HepG2 (cell line): ENCODE measurements around the gene TMEM145. TPM values are rescaled to one million over a fixed set of nuclear protein-coding genes. Genes with fewer than 3 reads are reported as not detected.

ENCODE experiments used
- HNF1A ChIP-seq, 2 experiments: sonication (generic) in 1 of 2; formaldehyde crosslinking in 1 of 2; IDR thresholded peaks; 2 replicates each; pipeline versions ENCODE4 v1.4.0 to v1.6.1; 2016 to 2020; ENCODE audit warnings: borderline replicate concordance in 1 of 2, low read depth in 1 of 2, mild to moderate bottlenecking in 1 of 2, missing genetic modification reagents in 1 of 2
- KAT7 ChIP-seq: IDR thresholded peaks from 2 replicates; pipeline ENCODE4 v1.6.1; 2018; ENCODE audit warnings: borderline replicate concordance, missing compliant biosample characterization
- KDM1A ChIP-seq: IDR thresholded peaks from 2 replicates; pipeline ENCODE4 v1.6.1; 2016; ENCODE audit warnings: missing compliant biosample characterization
- NFYC ChIP-seq: IDR thresholded peaks from 2 replicates; pipeline ENCODE4 v1.6.1; 2016; ENCODE audit warnings: missing genetic modification reagents, missing compliant biosample characterization
- SNAPC5 ChIP-seq: sonication (generic); formaldehyde crosslinking; IDR thresholded peaks from 2 replicates; pipeline ENCODE4 v1.8.1; 2023; ENCODE audit warnings: mild to moderate bottlenecking, missing genetic modification reagents, borderline replicate concordance
- TIGD3 ChIP-seq: sonication (generic); formaldehyde crosslinking; IDR thresholded peaks from 2 replicates; pipeline ENCODE4 v1.5.1; 2020; ENCODE audit warnings: mild to moderate bottlenecking, missing genetic modification reagents, borderline replicate concordance
- ZBTB42 ChIP-seq: sonication (generic); formaldehyde crosslinking; IDR thresholded peaks from 2 replicates; pipeline ENCODE4 v1.5.0; 2020; ENCODE audit warnings: mild to moderate bottlenecking, missing genetic modification reagents
- ZFX ChIP-seq: sonication (generic); formaldehyde crosslinking; IDR thresholded peaks from 2 replicates; pipeline ENCODE4 v1.4.0; 2020; ENCODE audit warnings: mild to moderate bottlenecking, low read depth, missing genetic modification reagents, moderate library complexity
- ZNF766 ChIP-seq: sonication (generic); formaldehyde crosslinking; IDR thresholded peaks from 2 replicates; pipeline ENCODE4 v1.5.0; 2020; ENCODE audit warnings: missing genetic modification reagents, borderline replicate concordance
- ZSCAN29 ChIP-seq: sonication (generic); formaldehyde crosslinking; conservative IDR thresholded peaks from 2 replicates; pipeline ENCODE4 v1.4.0; 2020; ENCODE audit warnings: mild to moderate bottlenecking, missing genetic modification reagents
- polyA plus RNA-seq, 8 experiments: library from polyadenylated mRNA; depleted of rRNA in 3 of 8; stranded (reverse) in 7 of 8; unstranded in 1 of 8; fragments of >200 nt; fragmentation: Illumina TruSeq in 4 of 8; extraction: Trizol in 4 of 8; gene quantifications; 2 replicates each; pipeline versions ENCODE4 v1.2.1 to v1.2.3, GENCODE V29; 2011 to 2016; ENCODE audit warnings: low read depth in 4 of 8, missing spikeins in 1 of 8, mixed read lengths in 1 of 8; ENCODE audit not compliant: insufficient read depth in 1 of 8
- total RNA-seq, 5 experiments: library from RNA; depleted of rRNA; stranded (reverse); fragments of >200 nt; fragmentation: Illumina TruSeq; extraction: Trizol; gene quantifications; 2 replicates each; pipeline ENCODE4 v1.2.3, GENCODE V29; 2016; ENCODE audit warnings: low read depth in 1 of 5
- TF ChIP-seq, protein P1 (sequence below): sonication (generic); formaldehyde crosslinking; IDR thresholded peaks from 2 replicates; pipeline ENCODE4 v1.4.0; 2020; ENCODE audit warnings: missing genetic modification reagents
- TF ChIP-seq, protein P2 (sequence below): sonication (generic); formaldehyde crosslinking; IDR thresholded peaks from 2 replicates; pipeline ENCODE4 v1.4.0; 2020; ENCODE audit warnings: mild to moderate bottlenecking, missing genetic modification reagents
- TF ChIP-seq, protein P3 (sequence below): sonication (generic); formaldehyde crosslinking; conservative IDR thresholded peaks from 2 replicates; pipeline ENCODE4 v1.4.0; 2020; ENCODE audit warnings: missing genetic modification reagents

The TMEM145 gene
- total and polyA plus RNA-seq, 2 of the 13 experiments (the other 11 are each of a cell fraction or from before 2014, with no cell fraction given): 0.07 to 5.1 TPM

DNA sequence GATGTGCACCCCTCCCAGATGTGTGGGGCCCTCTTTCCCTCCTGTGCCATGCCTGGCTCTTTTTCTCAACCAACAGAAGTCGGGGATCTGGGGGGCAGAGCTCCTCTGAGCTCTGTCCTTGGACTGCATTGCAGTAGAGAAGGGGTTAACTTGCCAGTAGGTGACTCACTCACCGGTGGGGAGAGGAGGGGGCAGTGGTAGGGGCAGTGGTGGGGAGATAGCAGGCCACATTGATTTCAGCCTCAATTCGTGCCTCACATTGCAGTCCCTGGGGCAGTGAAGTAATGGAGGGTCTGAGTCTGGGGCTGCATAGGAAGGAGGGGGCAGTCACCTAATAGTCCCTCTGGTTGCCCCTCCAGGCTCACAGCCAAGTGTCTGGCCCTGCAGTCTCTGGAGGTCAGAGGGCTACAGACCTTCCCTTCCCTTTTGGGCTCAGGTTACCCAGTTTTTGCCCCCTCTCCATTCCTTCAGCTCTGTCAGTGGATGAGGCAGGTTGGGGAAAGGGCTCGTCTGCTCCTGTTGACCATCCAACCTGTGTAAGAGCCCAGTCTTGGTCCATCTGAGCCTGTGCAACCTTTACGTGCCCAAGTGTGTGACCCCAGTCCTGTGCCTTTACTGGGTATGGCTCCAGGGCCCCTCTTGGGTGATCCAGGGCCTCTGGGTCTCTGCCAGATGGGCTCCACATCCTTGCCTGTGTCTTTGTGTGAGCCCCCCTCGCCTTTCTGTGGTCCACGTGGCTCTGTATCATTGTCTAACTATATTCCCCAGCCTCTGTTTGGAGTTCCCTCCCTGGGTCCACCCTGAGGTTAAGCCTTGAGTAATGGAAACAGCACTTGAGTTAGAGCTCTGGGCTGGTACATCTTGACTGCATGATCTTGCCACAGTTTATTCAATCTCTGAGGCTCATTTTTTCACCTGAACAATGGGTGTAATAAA lies 31.0 kb upstream of the TMEM145 start (continued):
- TF ChIP-seq ZSCAN29 (CRISPR knock-in tag) (0 out of 2 replicates have a peak, but pooled peaks have one; percentile 45), HNF1A (IDR thresholded peaks at IDR 0.05; ENCODE audit: low read depth) (no peak), HNF1A (CRISPR knock-in tag; IDR thresholded peaks at IDR 0.05; ENCODE audit: borderline replicate concordance) (peak; percentile 59; the same call in 1 of the 2 replicates), KAT7 (0 out of 2 replicates have a peak, but pooled peaks have one; percentile 46), ZFX (CRISPR knock-in tag) (peak; percentile 43), SNAPC5 (CRISPR knock-in tag) (no peak), TIGD3 (no peak), NFYC (CRISPR knock-in tag) (no peak), ZBTB42 (CRISPR knock-in tag) (0 out of 2 replicates have a peak, but pooled peaks have one; percentile 37), ZNF766 (no peak), KDM1A (peak; percentile 11; the same call in 1 of the 2 replicates)
- TF ChIP-seq, protein P1, sequence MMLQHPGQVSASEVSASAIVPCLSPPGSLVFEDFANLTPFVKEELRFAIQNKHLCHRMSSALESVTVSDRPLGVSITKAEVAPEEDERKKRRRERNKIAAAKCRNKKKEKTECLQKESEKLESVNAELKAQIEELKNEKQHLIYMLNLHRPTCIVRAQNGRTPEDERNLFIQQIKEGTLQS (CRISPR knock-in tag): peak; percentile 88
- TF ChIP-seq, protein P2, sequence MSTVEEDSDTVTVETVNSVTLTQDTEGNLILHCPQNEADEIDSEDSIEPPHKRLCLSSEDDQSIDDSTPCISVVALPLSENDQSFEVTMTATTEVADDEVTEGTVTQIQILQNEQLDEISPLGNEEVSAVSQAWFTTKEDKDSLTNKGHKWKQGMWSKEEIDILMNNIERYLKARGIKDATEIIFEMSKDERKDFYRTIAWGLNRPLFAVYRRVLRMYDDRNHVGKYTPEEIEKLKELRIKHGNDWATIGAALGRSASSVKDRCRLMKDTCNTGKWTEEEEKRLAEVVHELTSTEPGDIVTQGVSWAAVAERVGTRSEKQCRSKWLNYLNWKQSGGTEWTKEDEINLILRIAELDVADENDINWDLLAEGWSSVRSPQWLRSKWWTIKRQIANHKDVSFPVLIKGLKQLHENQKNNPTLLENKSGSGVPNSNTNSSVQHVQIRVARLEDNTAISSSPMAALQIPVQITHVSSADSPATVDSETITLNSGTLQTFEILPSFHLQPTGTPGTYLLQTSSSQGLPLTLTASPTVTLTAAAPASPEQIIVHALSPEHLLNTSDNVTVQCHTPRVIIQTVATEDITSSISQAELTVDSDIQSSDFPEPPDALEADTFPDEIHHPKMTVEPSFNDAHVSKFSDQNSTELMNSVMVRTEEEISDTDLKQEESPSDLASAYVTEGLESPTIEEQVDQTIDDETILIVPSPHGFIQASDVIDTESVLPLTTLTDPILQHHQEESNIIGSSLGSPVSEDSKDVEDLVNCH (CRISPR knock-in tag): 0 out of 2 replicates have a peak, but pooled peaks have one; percentile 64
- TF ChIP-seq, protein P3, sequence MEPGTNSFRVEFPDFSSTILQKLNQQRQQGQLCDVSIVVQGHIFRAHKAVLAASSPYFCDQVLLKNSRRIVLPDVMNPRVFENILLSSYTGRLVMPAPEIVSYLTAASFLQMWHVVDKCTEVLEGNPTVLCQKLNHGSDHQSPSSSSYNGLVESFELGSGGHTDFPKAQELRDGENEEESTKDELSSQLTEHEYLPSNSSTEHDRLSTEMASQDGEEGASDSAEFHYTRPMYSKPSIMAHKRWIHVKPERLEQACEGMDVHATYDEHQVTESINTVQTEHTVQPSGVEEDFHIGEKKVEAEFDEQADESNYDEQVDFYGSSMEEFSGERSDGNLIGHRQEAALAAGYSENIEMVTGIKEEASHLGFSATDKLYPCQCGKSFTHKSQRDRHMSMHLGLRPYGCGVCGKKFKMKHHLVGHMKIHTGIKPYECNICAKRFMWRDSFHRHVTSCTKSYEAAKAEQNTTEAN (CRISPR knock-in tag): no peak
